HG03060 (cell line): Measurements from ENCODE around the gene NACC2.
"Not testable (repeated sequence)": the region's sequence is repeated elsewhere in the genome, so short reads cannot be mapped to it uniquely, and the experiment has no call there.

Experiments used
- ATAC-seq: cut with Tn5 transposase; IDR thresholded peaks from one replicate; pipeline ENCODE4 v1.9.1; 2021; ENCODE audit warnings: low read depth, moderate number of reproducible peaks; ENCODE audit not compliant: unreplicated experiment

Gene NACC2

DNA sequence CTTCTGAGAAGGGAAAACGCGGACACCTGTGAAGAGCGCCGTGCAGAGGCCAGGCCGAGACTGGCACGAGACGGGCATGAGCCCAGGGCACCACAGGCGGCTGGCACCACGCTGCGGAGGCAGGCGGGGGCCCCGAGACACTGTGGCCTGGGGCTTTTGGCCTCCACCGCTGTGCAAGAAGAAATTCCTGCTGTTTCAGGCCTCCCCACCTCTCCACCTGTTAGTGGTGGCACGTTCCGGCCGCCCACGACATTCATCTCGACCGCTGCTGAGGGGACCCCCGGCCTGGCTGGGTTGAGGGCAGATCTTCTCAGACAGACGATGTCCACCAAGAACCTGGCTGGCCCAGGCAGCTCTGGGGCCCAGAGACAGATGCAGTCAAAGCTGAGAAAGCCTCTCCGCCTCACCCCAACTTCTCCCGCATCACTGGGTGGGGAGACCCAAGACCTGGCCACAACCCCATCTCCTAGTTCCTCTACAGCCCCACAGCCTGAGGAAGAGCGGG is 11.5 kb downstream of the NACC2 start:
- no peak for ATAC-seq

DNA sequence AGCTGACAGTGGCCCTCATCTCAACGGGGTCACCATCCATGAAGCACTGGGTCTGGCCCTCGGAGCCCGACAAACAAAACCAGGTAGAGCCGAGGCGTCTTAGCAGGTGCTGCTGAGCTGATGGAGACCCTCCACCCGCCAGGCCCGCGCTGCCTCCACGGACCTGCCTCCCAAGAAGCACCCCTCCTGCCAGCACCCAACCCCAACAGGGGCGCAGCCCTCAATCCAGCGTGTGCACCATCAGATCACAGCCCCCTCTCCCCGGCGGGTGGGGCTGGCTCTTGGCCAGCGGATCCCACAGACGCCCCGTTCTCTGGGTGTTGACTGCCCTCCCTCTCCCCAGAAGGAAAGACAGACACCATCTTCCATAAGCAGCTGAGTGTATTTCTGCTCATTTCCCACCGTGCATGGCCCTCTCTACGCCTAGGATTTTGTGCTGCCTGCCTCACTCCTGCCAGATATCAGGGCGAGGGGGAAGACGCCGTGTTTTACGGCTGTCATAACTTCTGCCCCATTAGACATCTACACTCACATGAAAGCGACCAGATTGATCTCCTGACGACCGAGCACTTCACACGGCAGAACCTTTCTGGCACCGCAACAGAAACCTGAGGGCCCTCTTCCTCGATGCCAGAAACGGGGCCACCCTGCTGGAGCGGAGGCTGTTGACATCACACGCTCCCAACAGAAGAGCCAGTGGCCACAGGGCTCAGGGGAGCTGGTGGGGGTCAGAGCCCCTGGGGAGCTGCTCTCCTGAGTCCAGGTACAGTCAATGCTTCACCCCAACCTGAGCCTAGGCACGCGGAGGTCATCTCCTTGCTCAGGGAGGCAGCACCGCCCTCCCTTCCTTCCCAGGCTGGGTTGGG is 12.4 kb downstream of the NACC2 start:
- no peak for ATAC-seq

DNA sequence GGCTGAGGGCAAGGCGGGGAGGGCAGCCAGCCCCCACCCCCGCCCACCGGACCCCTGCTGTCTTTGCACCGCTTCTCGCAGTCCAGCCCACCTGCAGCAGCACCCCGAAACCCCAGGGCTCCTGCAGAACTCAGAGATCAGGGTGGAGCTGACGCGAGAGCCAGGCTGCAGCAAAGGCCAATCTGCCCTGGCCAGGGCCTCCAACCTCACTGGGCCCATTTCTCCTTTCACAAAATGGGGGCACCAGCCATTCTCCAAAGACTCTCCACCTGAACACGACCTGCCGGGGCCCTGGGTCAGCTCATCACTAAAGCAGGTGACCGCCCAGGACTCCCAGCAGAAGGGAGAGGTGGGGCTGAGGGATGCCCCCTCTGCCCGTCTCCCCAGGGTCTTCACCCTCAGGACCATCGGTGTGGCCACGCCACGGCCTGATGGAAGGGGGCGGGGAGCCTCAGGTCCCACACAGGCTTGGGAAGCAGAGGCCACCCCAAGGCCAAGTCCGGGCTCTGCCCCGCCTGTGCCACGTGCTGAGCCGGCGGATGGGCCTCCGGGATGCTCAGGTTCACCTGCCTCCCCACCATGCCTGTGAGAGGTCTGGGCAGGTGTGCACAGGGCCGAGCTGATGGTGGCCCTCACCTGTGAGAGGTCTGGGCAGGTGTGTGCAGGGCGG is 13.1 kb downstream of the NACC2 start:
- no peak for ATAC-seq

GRCh38 chr9:136081113-136081825 is 13.8 kb downstream of the NACC2 start:
- ATAC-seq: no peak

DNA sequence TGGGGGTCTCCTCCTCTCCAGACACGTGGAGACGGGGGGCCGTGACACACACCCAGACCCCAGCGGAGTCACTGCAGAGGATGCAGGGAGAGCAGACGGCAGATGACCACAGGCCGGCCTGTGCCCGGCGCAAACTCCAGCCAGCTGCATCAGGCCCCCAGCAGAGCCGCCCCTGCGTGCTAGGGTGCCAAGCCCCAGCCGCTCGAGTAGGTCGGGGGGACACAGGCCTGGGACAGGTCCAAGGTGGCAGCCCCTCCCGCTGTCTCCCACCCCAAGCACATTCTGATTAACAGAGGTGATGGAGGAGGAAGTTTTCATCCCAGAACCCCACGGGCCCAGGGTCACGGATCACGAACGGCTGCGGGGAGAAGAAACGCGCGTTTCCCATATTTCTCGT is 14.4 kb downstream of the NACC2 start:
- no peak for ATAC-seq

DNA sequence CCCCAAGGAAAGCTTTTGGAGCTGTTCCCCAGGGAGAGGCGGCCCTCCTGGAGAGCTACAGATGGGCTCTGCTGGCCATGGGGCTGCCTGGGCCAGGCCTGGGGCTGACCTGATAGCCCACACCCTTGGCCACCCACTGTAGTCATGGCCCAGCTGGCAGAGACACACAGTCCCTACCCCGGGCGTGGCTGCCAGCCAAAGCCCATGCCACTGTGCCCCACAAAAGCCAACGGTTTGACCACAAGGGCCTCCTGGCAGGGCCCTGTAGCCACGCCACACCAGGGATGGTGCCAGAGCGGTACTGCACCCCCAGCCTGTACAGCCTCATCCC is 15.2 kb downstream of the NACC2 start:
- ATAC-seq: no peak

GRCh38 chr9:136079211-136079915 is 15.7 kb downstream of the NACC2 start:
- no peak for ATAC-seq

GRCh38 chr9:136078498-136079011 is 16.5 kb downstream of the NACC2 start:
- no peak for ATAC-seq

DNA sequence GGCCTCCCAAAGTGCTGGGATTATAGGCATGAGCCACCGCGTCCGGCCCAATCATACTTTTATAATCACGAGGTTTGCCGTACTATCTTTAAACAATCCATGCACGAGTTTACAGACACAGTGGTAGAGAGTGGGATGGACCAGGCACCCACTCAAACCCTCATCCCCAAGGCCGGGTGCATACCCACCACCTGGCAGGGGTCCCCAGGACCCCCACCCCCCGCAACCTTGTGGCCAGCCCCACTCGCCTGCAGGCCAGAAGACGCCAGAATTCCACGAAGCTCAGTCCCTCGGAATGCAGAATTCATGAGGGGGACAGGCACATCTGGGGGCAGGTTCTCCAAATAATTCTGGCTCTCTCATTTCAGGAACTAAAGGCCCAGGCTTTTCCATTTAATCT is 17.1 kb downstream of the NACC2 start:
- no peak for ATAC-seq

DNA sequence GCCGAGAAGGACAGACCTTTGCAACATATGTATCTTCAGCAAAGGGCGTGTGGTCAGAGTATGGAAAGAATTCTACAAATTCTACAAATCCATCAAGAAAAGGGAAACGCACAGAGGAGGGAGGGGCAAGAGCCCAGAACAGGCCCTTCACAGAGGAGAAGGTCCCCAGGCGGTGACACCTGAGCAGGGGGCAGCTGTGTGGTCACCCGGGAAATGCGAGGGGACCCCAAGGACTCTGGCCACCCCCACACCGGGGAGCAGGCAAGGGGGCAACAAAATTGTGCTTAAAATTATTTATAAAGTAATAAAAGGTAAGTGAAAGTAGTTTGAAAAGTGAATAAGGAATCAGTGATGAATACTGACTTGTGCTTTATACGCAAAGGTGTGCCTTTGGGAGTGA is 17.6 kb downstream of the NACC2 start:
- no peak for ATAC-seq

GRCh38 chr9:136075881-136076678 is 19.0 kb downstream of the NACC2 start:
- no peak for ATAC-seq

DNA sequence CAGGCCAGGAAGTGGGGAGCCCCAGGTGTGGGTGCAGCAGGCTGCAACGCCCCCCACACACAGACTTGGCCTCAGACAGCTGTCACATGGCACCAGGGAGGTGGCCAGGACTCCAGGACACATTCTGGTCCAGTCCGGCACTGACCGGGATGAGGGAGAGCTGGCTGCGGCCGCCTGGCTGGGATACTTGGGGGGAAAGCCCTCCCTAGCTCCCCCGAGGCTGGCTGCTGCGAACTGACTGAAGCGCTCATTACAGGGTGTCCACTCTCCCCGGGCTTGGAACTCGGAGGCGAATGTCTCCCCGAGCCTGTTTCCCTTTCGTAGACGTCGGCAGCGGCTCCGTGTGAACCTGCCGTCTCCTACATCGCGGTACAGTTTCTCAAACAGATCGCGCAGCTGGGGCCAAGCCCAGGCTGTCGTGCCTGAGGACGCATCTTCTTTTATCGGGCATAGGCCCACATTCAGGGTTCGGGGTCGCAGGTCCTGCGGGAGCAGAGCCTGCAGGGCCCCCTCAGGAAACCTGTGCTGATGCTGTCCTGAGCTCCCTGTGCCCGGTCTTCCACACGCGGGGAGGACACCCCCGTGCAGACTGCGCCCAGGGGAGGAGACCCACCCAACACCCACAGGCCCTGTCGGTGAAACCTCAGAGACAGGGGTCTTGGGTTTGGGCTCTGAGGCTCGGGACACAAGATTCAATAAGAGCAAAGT is 19.8 kb downstream of the NACC2 start:
- ATAC-seq: no peak

- no peak for ATAC-seq
These were observed 20.4 kb downstream of the NACC2 start for GRCh38 chr9:136074706-136075105.

- no peak for ATAC-seq
These were observed 32.2 kb downstream of the NACC2 start for GRCh38 chr9:136062657-136063439.

DNA sequence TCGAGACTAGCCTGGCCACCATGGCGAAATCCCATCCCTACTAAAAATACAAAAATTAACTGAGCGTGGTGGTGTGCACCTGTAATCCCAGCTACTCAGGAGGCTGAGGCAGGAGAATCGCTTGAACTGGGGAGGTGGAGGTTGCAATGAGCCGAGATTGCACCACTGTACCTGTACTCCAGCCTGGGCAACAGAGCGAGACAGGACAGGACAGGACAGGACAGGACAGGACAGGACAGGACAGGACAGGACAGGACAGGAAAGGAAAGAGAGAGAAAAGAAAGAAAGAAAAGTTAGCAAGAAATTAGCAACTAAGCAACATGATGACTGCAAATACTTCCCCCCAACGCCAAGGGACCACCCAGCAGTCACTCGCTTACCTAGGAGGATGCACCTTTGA is 33.2 kb downstream of the NACC2 start:
- not testable (repeated sequence) for ATAC-seq

DNA sequence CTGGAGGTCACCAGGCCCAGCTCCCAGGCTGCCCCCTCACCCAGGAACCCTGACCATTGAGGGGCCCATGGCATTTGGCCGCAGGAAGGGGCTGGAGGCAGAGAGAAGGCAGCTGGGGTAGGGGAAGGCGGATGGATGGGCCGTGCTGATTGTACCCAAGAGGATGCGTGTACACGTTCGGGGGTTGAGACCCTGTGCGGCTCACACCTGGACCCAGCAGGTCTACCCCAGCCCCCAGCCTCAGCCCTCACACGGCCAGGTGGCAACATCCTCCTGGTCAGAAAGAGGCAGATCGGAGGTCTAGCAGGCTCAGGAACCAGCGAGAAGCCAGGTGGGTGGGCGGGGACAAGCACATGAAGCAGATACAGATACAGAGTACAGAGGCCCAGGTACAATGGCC is 33.7 kb downstream of the NACC2 start:
- no peak for ATAC-seq

DNA sequence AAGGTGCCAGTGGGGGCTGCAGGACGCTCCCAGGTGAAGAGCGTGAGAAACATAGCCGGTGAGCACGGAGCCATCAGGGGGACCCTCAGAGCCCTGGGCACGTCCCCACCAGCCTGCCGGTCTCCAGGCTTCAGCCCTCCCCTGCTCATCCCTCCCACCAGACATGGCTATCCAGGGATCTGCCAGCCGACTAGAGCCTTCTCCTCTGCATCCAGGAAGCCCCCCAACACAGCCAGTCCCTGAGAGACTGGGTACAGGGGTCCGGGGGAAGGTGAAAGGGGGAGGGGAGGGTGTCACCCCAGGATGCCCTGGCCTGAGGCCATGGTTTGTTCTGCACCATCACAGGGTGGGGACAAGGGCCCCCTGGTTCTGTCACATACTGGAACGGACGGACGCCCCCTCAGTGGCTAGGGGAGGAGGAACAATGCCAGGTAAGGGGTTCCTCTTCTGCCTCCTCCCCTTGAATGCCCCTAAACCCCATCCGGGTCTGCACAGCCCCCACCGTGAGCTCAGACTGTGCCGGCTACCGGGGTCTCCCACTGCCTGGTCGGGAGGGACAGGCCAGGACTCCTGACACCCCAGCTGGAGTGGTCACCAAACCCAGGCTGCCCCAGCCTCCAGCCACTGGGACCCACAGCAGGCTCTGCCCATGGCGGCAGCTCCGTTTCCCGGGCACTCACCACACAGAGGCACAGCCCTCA is 34.3 kb downstream of the NACC2 start:
- ATAC-seq: no peak
